Chondrocyte (in vitro differentiated cells): ENCODE data around the gene RBKS. TPM values are rescaled to one million over a fixed set of nuclear protein-coding genes. Genes with fewer than 3 reads are reported as not detected.

Experiments
- DNase-seq: peaks from one replicate; pipeline ENCODE4 v3.0.0; 2021; ENCODE audit warnings: mixed read lengths, low spot score
- H3K27ac Mint-ChIP-seq: one replicate; pipeline ENCODE4 v1.8.0; 2021; ENCODE audit warnings: mild to moderate bottlenecking, moderate library complexity, mixed read lengths; ENCODE audit not compliant: unreplicated experiment
- H3K27me3 Mint-ChIP-seq: 2 replicates; pipeline ENCODE4 v1.8.0; 2021; ENCODE audit warnings: low read depth, mixed read lengths
- H3K36me3 Mint-ChIP-seq: 2 replicates; pipeline ENCODE4 v1.8.0; 2021; ENCODE audit warnings: low read depth, mixed read lengths
- H3K4me1 Mint-ChIP-seq: 2 replicates; pipeline ENCODE4 v1.8.0; 2021; ENCODE audit warnings: low read depth, mild to moderate bottlenecking, mixed read lengths
- H3K4me3 Mint-ChIP-seq: one replicate; pipeline ENCODE4 v1.8.0; 2021; ENCODE audit warnings: mild to moderate bottlenecking, moderate library complexity, mixed read lengths; ENCODE audit not compliant: unreplicated experiment
- H3K9me3 Mint-ChIP-seq: 2 replicates; pipeline ENCODE4 v1.8.0; 2021; ENCODE audit warnings: low read depth, mixed read lengths
- CTCF ChIP-seq: fragments of 200-600 bp; sonication (generic); IDR thresholded peaks from 2 replicates; pipeline ENCODE4 v1.5.0; 2021; ENCODE audit warnings: antibody characterized with exemption, mild to moderate bottlenecking, moderate library complexity
- total RNA-seq: library from RNA; stranded (reverse); gene quantifications from 3 replicates; pipeline ENCODE4 v1.2.1, GENCODE V29; 2021

RBKS gene
- total RNA-seq, 1 donor from 2014 or later: 0.45 TPM

- peaks cover 10% of the 10 kb centered on the region for H3K4me1 Mint-ChIP-seq
- TF ChIP-seq CTCF: no peak
- H3K36me3 Mint-ChIP-seq: no peaks in the 10 kb centered on the region
- DNase-seq: no peak
- H3K4me3 Mint-ChIP-seq: no peak overlapping the region
- peak overlapping the region; percentile 60 for H3K27ac Mint-ChIP-seq
- no peaks in the 10 kb centered on the region for H3K9me3 Mint-ChIP-seq
- H3K27me3 Mint-ChIP-seq: peaks cover 2% of the 10 kb centered on the region
Measured at GRCh38 chr2:27844821-27845255, 45.3 kb downstream of the RBKS start.

- DNase-seq: no peak
- Mint-ChIP-seq H3K4me3 (no peak overlapping the region), H3K36me3 (no peaks in the 10 kb centered on the region), H3K4me1 (peaks cover 10% of the 10 kb centered on the region), H3K27ac (no peak overlapping the region), H3K9me3 (no peaks in the 10 kb centered on the region), H3K27me3 (peaks cover 2% of the 10 kb centered on the region)
- no peak for TF ChIP-seq CTCF
Measured at GRCh38 chr2:27843992-27844391, 46.2 kb downstream of the RBKS start.

- H3K4me1 Mint-ChIP-seq: peaks cover 10% of the 10 kb centered on the region
- H3K4me3 Mint-ChIP-seq: no peak overlapping the region
- TF ChIP-seq CTCF: no peak
- no peak for DNase-seq
- H3K36me3 Mint-ChIP-seq: no peaks in the 10 kb centered on the region
- no peak overlapping the region for H3K27ac Mint-ChIP-seq
- peaks cover 2% of the 10 kb centered on the region for H3K27me3 Mint-ChIP-seq
- H3K9me3 Mint-ChIP-seq: no peaks in the 10 kb centered on the region
Measured at GRCh38 chr2:27842894-27843293, 47.3 kb downstream of the RBKS start.

GRCh38 chr2:27839022-27839618, 51.1 kb downstream of the RBKS start:
- Mint-ChIP-seq H3K27ac (no peak overlapping the region), H3K4me3 (no peak overlapping the region), H3K27me3 (peaks cover 2% of the 10 kb centered on the region), H3K4me1 (peaks cover 4% of the 10 kb centered on the region), H3K9me3 (peaks cover 2% of the 10 kb centered on the region), H3K36me3 (no peaks in the 10 kb centered on the region)
- TF ChIP-seq CTCF: no peak
- no peak for DNase-seq

GRCh38 chr2:27838502-27838901, 51.7 kb downstream of the RBKS start:
- Mint-ChIP-seq H3K27me3 (peaks cover 2% of the 10 kb centered on the region), H3K27ac (no peak overlapping the region), H3K4me3 (no peak overlapping the region), H3K4me1 (peaks cover 4% of the 10 kb centered on the region), H3K9me3 (peaks cover 2% of the 10 kb centered on the region), H3K36me3 (no peaks in the 10 kb centered on the region)
- no peak for DNase-seq
- no peak for TF ChIP-seq CTCF
